GM18870 (cell line): ENCODE results near the gene MARCHF10.
"Not testable (repeated sequence)": the region's sequence is repeated elsewhere in the genome, so short reads cannot be mapped to it uniquely, and the experiment has no call there.

Source experiments
- ATAC-seq: cut with Tn5 transposase; IDR thresholded peaks from one replicate; pipeline ENCODE4 v1.9.1; 2021; ENCODE audit warnings: moderate library complexity; ENCODE audit not compliant: unreplicated experiment

The MARCHF10 gene

DNA sequence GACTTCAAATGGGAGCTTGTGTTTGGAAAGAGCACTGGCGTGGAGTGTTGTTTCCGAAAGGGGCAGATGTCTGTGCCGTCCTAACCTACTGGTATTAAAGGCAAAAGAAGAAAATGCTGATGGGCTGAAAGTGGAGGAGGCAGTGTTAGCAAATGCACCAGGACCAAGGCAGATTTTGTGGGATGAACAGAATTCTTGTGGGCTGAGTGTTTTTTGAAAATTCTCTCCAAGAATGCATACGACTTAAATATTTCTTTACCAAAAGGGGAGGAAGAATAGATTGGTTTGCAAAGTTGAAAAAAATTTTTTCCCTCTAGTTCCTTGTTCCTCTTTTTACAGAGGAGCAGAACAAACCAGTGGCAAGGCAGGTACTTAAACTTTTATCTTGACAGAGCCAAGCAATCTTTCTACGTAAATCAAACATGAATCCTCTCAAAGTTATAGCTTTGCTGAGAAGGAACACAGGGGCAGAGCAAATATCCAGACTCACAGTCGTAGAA lies 16.8 kb downstream of the MARCHF10 start:
- ATAC-seq, result no peak

- ATAC-seq, result no peak
These were observed 17.5 kb downstream of the MARCHF10 start for GRCh38 chr17:62790564-62790986.

GRCh38 chr17:62787366-62787765 lies 20.7 kb downstream of the MARCHF10 start:
- no peak for ATAC-seq

DNA sequence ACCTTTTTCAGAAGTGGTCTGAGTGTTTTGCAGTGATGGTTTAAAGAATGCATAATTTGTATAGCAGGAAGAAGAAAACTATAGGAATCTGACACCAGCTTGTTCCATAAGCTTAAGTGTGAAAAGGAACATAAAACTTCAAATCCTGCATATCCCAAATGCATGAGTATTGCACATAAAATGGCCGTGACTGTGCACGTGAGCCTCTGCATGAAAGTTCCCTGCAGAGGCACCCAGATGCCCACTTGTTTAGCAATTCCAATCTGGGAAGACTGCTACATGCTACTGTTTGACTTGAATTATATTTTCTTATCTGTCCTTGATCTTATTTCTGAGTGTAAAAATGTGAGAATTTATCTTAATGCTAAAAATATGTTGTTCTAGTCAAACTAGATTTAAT lies 21.5 kb downstream of the MARCHF10 start:
- no peak for ATAC-seq

- ATAC-seq, result not testable (repeated sequence)
These were observed 22.1 kb downstream of the MARCHF10 start for GRCh38 chr17:62785983-62786382.

GRCh38 chr17:62782730-62783270 lies 25.3 kb downstream of the MARCHF10 start:
- no peak for ATAC-seq

- no peak for ATAC-seq
These were observed 26.3 kb downstream of the MARCHF10 start for GRCh38 chr17:62781831-62782251.

DNA sequence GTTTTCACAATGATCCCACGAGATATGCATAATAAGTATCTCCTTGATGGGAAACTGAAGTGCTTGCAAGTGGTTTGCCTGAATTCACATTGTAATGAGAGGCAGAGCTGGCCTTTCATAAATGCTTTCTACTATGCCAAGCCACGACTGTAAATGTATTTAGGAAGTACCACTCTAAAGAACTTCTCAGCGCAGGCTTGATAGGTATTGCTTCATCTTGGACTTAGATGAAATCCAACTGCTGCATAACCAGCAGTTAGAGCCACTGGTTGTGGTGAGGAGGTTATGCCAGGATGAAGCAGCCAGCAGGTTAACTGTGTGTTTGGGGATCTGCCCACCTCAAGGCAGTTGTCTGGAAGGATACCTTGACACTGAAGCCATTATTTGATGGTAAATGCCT lies 26.8 kb downstream of the MARCHF10 start:
- no peak for ATAC-seq

DNA sequence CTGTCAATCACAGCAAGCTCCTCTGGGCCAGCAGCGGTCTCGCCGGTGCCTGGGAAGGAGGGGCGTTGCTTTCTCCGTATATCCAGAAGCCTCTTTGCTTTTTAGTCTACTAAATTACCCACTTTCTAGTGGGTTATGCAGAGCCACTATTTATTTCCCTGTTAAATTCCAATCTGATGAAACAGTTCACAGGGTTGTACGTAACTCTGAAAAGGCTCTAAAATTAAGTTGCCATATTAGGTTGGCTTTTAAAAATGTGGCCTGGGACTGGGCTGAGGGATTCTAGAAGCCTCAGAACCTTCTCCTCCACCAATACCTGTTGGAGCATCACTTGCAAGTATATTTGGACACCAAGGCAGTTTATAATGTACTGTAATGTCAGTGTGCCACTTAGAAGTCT lies 27.2 kb downstream of the MARCHF10 start:
- no peak for ATAC-seq

GRCh38 chr17:62780269-62780668 lies 27.8 kb downstream of the MARCHF10 start:
- no peak for ATAC-seq

DNA sequence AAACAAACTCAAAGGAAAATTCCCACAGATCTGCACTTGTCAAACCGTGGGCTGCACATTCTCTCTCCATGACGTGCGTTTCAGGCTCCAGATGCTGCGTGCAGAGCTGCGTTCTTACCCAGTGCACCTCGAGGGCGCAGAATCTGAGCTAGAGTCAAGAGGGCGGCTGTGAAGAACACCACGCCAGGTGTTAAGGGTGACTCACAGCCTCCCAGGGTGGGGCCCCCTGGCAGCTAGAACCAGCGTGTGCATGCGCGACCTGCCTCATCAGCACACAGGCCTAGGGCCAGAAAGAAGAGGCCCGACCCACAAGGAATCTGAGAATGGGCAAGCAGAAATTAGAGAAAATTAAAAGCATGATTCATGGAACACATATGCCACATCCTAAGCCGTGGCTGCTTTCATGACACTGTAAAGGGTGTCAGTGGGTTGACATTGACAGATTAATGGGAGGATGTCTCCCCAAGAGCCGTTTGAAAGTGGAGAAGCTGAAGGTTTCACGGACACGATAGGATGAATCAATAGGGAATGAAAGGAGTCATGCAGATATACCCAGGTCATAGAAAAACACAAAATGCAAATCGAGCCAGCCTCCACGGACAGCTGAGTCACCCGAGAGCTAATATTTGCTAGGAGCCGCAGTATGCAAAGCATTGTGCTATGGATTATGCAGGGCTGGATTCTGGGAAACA lies 29.0 kb downstream of the MARCHF10 start:
- ATAC-seq, result no peak

DNA sequence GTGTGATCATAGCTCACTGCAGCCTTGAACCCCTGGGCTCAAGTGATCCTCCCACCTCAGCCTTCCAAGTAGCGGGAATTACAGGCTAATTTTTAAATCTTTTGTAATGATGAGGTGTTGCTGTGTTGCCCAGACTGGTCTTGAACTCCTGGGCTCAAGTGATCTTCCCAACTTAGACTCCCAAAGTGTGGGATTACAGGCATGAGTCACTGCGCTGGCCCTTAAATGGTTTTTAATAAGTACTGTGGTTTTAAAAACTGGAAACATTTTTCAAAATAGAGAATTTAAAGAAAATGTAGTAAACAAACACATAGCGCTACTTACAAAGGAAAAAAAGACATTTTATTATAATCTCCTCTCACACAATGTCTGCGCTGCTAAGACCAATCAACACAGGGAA lies 32.2 kb downstream of the MARCHF10 start:
- ATAC-seq, result no peak

- ATAC-seq, result no peak
These were observed 33.8 kb downstream of the MARCHF10 start for GRCh38 chr17:62774338-62774737.

DNA sequence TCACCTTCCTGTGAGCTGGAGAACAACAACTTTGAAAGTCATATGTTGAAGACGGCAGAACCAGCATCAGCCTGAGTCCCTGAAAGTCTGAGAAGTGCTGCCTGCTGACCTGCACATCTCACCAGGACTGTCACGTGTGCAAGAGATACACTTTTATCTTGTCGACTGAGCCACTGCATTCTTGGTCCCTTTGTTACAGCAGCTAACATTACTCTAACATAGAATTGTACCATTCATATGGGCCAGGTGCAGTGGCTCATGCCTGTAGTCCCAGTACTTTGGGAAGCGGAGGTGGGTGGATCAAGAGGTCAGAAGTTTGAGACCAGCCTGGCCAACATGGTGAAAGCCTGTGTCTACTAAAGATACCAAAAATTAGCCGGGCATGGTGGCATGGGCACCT lies 40.1 kb downstream of the MARCHF10 start:
- no peak for ATAC-seq

GRCh38 chr17:62765351-62765750 lies 42.8 kb downstream of the MARCHF10 start:
- no peak for ATAC-seq

DNA sequence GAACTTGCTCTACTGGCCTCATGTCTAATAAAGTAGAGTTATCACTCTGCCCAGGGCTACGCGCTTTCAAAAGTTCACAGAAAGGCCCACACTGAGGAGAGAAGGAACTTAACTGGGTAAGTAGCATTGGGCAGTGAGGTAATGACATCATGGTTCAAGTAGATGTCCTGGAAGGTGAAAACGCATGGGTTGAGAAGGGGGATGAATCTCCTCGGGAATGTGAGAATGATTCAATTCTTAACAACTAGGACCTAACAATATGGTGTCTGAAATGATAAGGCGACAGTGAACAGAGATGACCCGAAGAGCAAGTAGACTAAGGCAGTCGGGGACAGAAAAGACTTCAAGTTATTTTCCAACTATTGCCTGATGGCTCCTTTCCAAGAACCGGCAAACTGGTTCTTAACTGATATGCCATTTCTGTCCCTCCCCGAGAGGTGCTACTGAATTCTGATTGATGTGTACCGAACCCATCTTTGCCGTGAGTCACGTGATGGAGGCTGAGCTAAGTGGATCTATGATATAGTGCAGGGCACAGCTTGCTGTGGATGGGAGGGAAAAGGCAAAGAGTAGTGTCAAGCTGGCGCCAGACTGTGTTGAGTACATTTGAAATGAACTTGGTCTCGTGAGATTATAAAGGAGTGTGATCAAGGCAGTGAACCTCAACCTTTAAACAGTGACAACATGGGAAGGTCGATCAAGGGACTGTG lies 44.1 kb downstream of the MARCHF10 start:
- ATAC-seq, result no peak

GRCh38 chr17:62761884-62762283 lies 46.2 kb downstream of the MARCHF10 start:
- no peak for ATAC-seq

DNA sequence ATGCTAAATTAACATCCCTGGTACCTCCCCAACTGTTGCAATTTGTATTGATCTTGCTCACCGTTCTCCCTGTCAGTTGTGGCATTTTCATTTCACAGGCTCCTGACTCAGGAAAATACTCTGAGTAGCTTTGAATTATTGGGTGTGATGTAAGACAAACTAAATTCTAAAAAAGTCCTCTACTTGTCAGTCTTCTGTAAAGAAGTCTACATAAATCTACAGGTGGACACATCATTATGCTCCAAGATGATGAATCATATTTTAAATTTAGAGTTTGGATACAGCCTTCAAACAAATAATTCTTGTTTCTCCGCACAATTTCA lies 47.2 kb downstream of the MARCHF10 start:
- no peak for ATAC-seq

- ATAC-seq, result no peak
These were observed 47.8 kb downstream of the MARCHF10 start for GRCh38 chr17:62760059-62760944.

- no peak for ATAC-seq
These were observed 50.6 kb downstream of the MARCHF10 start for GRCh38 chr17:62757500-62757951.

- ATAC-seq, result no peak
These were observed 51.9 kb downstream of the MARCHF10 start for GRCh38 chr17:62756198-62756597.
